Hematopoietic multipotent progenitor cell treated with erythropoietin and hydrocortisone succinate and interleukin-3 and kit ligand, for 17 days (in vitro differentiated cells): Measurements from ENCODE around the gene ZNF778.

Experiments used
- DNase-seq: peaks from one replicate; pipeline ENCODE4 v3.0.0-alpha.2; 2015; ENCODE audit warnings: low spot score

ZNF778 gene

DNA sequence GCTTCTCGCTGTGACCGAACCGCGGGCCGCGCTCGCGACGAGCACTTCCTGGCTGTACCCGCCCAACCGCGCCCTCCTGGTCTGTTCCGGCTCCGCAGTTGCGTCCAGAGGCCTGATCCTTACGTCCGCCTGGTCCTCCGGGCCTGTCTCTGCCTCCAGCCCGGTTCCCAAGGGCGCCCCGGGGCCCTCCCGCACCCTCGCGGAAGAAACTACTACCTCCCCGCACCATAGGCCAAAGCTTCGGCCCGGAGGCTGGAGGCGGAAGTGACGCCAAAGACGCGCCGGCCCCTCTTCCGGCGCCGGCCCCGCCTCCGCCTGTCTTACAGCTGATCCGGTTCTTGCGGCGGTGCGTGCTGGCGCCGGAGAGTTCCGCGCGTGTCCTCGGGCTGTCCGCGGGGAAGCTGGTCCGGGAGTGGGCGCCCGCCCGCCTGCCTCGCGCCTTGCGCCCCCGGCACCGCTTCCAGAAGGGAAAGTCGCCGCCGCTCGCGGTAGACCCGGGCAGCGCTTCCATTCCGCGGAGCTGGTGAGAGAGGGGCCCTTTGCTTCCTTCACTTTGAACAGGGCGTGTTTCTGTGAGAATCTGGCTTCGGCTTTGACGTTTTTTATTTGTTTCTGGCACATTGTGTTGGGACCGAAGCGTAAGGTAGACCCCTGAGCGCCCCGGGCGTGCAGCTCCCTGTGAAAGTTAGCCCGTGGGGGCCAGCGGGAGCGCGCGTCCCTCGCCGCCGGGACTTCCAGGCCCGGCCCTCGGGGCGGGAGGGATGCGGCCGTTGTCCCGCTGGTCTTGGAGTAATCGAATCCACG is at the start of gene ZNF778:
ZNF778 (plus strand) TSS at position 316 of the 804 bp plus-strand sequence. CDS start 3,425 bp downstream, outside the sequence.
- DNase-seq = peak; percentile 89

DNA sequence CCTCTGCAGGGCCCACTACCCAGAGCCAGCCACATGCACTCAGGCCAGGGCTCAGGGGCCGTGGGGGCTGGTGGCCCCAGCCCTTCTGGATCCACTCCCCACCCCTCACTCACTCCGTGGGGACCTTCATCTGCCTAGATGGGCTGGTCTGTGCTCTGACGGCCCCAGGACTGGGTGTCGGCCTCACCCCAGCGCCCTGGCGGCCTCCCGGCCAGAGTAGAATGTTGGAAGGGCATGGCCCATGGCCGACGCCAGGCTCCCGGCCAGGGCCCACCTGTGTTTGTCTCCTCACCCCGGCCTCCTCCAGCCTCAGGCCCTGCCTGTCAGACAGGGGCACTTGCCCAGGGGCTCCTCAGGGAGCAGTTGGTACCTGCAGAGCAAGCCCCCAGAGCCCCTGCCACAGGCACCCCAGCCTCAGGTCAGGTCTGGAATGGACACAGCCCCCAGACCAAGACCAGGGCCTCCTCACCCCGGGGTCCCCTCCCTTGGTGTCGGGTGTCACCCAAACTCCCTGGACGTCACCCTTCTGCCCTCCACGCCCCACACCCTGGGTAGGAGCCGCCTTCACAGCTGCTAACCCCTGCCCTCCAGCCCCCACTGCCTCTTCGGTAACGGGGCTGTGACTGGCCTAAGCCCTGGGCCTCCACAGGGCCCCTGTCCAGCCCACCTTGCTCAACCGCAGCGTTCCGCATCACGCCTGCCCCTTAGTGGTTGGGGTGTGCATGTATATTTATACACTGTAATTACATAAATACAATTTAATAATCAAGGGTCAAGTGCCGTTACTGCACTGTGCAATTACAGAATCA is 48.9 kb upstream of the ZNF778 start:
- no peak for DNase-seq

DNA sequence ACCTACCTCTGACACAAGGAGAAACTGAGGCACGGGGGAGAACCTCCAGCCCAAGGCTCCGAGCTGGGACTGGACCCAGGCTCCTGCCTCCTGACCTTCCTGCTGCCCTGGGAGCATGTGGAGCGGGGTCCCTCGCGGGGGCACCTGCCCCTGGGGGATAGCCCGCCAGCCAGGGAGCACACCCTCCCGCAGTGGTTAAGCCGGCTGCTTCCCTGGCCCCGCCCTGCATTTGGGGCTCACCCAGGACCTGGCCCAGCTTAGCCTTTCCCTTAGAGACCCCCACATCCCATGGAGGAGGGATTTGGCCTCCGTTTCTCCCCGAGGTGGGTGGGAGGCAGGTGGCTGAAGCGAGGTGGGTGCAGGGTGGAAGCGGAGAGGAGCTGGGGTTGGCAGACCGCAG is 47.7 kb upstream of the ZNF778 start:
- DNase-seq = no peak

- peak; percentile 12 for DNase-seq
These were observed 46.9 kb upstream of the ZNF778 start for GRCh38 chr16:89170346-89171215.

DNA sequence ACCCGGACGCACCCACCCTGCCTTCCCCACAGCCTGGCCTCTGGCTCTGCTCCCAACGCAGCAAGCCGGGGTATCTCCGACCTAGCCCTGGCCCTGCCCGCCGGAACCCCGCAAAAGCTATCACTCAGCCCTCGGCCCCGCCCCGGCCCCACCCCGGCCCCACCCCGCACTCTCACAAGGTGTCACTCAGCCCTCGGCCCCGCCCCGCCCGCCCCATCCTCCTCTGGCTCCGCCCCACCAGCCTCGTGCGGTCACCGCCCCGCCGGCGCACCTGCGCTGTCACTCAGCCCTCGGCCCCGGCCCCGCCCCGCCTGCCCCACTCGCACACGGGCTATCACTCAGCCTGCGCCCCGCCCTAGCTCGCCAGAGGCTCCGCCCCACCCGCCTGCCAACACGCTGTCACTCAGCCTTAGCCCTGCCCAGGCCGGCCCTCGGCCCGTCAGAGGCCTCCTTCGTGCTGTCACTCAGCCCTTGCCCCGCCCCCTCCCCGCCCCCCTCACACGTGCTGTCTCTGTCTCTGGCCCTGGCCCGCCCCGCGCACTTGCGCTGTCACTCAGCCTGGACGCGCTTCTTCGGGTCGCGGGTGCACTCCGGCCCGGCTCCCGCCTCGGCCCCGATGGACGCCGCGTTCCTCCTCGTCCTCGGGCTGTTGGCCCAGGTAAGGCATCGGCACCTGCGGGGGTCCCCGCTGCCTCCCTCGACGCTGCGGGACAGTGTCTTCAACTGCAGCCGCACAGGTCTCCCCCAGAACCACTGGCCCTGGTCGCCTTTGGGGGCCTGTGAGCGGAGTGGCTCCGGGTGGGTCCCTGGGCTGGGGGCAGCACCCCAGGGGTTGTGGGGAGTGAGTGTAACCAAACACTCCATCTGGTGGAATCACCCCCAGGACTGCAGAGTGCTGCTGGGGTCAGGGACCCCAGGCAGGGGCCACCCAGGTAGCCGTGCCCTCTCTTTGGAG is 46.0 kb upstream of the ZNF778 start, which contains the start of gene CDH15:
CDH15 (plus strand) TSS at position 533 of the 955 bp plus-strand sequence; CDS start at position 617, 84 bp downstream.
- DNase-seq = peak; percentile 90

GRCh38 chr16:89172171-89172527 is 45.4 kb upstream of the ZNF778 start:
- DNase-seq = no peak

DNA sequence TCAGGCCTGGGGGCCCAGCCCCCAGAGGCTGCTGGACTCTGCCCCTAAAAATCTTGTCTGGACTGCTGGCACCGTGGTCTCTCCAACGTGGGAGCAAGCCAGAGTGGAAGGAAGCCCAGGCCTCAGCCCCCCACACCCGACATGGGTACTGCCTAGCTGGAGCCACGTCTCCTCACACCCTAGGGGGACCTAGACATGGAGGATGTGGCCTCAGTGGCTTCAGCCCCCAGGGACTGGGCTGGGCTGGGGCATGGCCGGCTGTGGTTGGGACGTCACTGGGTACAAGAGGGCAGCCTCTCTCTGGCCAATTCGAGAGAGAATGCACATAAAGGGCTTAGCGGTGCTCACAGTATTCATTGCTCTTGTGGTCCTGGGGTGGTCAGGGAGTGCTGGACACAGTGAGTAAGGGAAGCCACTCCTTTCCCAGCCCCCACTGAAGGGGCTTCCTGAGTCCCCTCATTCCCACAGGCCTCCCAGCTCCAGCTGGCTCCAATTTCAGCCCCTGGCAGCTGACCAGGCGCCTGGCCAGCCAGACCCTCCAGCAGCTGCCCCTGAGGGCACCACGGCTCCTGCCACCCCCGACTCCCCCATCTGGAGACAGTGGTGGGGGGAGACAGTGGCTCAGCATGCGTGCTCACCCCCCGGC is 44.9 kb upstream of the ZNF778 start:
- DNase-seq = no peak

GRCh38 chr16:89173174-89173921 is 44.2 kb upstream of the ZNF778 start:
- no peak for DNase-seq

DNA sequence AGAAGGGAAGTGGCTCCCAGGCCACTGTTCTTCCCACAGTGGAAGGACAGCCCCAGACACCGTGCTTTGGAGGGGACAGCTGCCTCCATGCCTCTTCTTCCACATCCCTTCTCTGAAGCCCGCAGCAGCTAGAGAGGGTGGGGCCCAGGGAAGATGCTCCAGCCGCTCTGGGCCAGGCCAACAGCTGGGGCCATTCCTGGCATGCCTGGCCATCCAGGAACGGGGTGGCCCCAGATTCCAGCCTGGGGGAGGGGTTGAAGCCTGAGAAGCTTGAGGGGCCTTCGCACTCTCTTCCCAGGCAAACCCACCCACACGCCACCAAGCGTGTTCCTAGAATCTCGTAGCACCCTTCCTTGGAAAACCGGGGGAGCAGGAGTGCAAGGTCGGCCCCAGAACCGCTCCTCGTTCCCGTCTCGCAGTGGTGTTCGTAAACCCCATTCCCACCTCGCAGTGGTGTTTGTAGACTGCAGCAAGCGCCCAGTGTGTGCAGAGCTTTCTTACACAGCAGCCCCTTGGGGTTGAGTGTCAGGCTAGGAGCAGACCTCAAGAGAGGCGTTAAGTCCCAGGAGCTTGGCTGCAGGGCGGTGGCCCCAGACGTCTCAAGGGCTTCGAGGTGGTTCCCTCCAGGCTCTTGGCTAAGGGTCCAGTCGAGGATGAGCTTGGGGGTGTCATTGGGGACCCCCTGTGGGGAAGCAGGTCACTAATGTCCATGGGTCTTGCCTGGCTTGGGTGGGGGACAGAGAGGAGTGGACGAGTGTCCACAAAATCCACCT is 43.3 kb upstream of the ZNF778 start:
- DNase-seq = no peak

GRCh38 chr16:89174877-89175276 is 42.6 kb upstream of the ZNF778 start:
- DNase-seq = no peak

GRCh38 chr16:89175280-89176146 is 42.0 kb upstream of the ZNF778 start:
- DNase-seq = no peak

- DNase-seq = no peak
These were observed 41.3 kb upstream of the ZNF778 start for GRCh38 chr16:89176147-89176690.

DNA sequence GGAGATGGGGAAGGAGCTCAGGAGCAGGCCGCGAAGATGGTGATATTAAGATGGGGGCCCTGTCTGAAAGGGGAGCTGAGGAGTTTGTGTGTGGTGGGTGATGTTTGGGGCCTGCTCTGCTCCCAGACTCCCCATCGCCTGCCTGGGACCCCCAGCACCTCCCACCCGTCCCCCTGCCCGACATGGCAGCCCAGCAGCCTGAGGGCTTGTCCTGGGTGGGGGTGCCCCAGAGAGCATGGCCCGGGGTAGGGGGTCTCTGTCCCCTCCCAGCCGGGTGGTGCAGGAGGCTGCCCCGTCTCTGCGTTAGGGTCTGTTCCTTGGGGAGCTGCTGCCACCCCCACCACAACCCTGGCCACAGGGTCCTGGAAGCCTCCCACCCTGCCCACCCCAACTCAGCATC is 40.8 kb upstream of the ZNF778 start:
- DNase-seq = no peak

- DNase-seq = no peak
These were observed 40.0 kb upstream of the ZNF778 start for GRCh38 chr16:89177501-89177900.

- no peak for DNase-seq
These were observed 38.9 kb upstream of the ZNF778 start for GRCh38 chr16:89178453-89179147.

DNA sequence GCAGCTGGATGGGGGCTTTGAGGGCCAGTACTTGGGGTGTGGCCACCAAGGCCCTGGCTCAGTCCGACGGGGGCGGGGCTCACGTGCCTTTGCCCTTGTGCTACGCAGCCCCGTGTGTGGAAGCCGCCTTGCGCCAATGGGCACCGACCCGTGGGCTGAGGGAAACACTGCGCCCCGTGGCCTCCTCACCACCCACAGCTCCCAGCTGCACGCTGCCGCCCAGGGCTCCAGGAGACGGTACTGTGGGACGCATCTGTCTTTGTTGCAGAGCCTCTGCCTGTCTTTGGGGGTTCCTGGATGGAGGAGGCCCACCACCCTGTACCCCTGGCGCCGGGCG is 38.4 kb upstream of the ZNF778 start:
- DNase-seq = no peak

- no peak for DNase-seq
These were observed 37.7 kb upstream of the ZNF778 start for GRCh38 chr16:89179656-89180315.
